OCI-LY1 (cell line): ENCODE data around the gene TRAPPC5.

Experiments used
- H2AFZ ChIP-seq: fragments of 200-600 bp; sonication (generic), shearing (Covaris generic); 2 replicates; pipeline ENCODE4 v1.6.0; 2014; ENCODE audit warnings: antibody characterized with exemption, mild to moderate bottlenecking, low read length
- H3F3A ChIP-seq: fragments of 200-600 bp; sonication (generic), shearing (Covaris generic); 2 replicates; pipeline ENCODE4 v1.6.0; 2014; ENCODE audit warnings: mild to moderate bottlenecking, antibody characterized with exemption, low read length, moderate library complexity; ENCODE audit not compliant: insufficient read depth
- H3K27ac ChIP-seq: fragments of 200-600 bp; sonication (generic); 2 replicates; pipeline ENCODE4 v1.5.1; 2014; ENCODE audit warnings: low read length, mixed run types, mild to moderate bottlenecking, low read depth; ENCODE audit not compliant: poor library complexity, severe bottlenecking
- H3K27me3 ChIP-seq: fragments of 200-600 bp; sonication (generic); 2 replicates; pipeline ENCODE4 v1.6.0; 2014; ENCODE audit warnings: antibody characterized with exemption, mild to moderate bottlenecking, low read length, moderate library complexity; ENCODE audit not compliant: insufficient read depth
- H3K36me3 ChIP-seq: fragments of 200-600 bp; sonication (generic); 2 replicates; pipeline ENCODE4 v1.6.1; 2014; ENCODE audit warnings: mild to moderate bottlenecking, antibody characterized with exemption, low read length, moderate library complexity, mixed read lengths; ENCODE audit not compliant: insufficient read depth
- H3K4me1 ChIP-seq: fragments of 200-600 bp; sonication (generic); 2 replicates; pipeline ENCODE4 v1.5.1; 2014; ENCODE audit warnings: mild to moderate bottlenecking, low read length, moderate library complexity; ENCODE audit not compliant: insufficient read depth, severe bottlenecking
- H3K4me2 ChIP-seq: fragments of 200-600 bp; sonication (generic), shearing (Covaris generic); 2 replicates; pipeline ENCODE4 v1.6.1; 2014; ENCODE audit warnings: low read length
- H3K4me3 ChIP-seq: fragments of 200-600 bp; sonication (generic); 2 replicates; pipeline ENCODE4 v1.5.1; 2014; ENCODE audit warnings: low read length, low read depth, mild to moderate bottlenecking, mixed read lengths; ENCODE audit not compliant: poor library complexity, severe bottlenecking
- H3K79me2 ChIP-seq: fragments of 200-600 bp; shearing (Covaris generic); 2 replicates; pipeline ENCODE4 v1.6.1; 2016; ENCODE audit warnings: mixed run types, low read length, mixed read lengths; ENCODE audit not compliant: insufficient read depth
- H3K9ac ChIP-seq: fragments of 200-600 bp; sonication (generic), shearing (Covaris generic); 2 replicates; pipeline ENCODE4 v1.6.1; 2014; ENCODE audit warnings: mild to moderate bottlenecking, low read length, mixed read lengths
- H3K9me2 ChIP-seq: fragments of 200-600 bp; sonication (generic), shearing (Covaris generic); 2 replicates; pipeline ENCODE4 v1.6.1; 2014; ENCODE audit warnings: low read depth, mild to moderate bottlenecking, low read length, mixed read lengths
- H3K9me3 ChIP-seq: fragments of 200-600 bp; shearing (Covaris generic); 2 replicates; pipeline ENCODE4 v1.6.1; 2014; ENCODE audit warnings: low read length, mixed read lengths
- H4K20me1 ChIP-seq: fragments of 200-600 bp; sonication (generic), shearing (Covaris generic); 2 replicates; pipeline ENCODE4 v1.6.0; 2016; ENCODE audit warnings: mild to moderate bottlenecking, low read length; ENCODE audit not compliant: insufficient read depth
- EZH2 ChIP-seq: fragments of 200-600 bp; sonication (generic), shearing (Covaris generic); IDR thresholded peaks from 2 replicates; pipeline ENCODE4 v1.8.0; 2017; ENCODE audit warnings: borderline replicate concordance, mixed run types, mild to moderate bottlenecking, antibody characterized with exemption, low read length, moderate library complexity, mixed read lengths
- TF ChIP-seq, protein P1 (sequence below): fragments of 200-600 bp; sonication (generic), shearing (Covaris generic); IDR thresholded peaks from 2 replicates; pipeline ENCODE4 v1.5.1; 2017; ENCODE audit warnings: mild to moderate bottlenecking, antibody characterized with exemption, low read length, moderate library complexity, mixed read lengths

TRAPPC5 gene

DNA sequence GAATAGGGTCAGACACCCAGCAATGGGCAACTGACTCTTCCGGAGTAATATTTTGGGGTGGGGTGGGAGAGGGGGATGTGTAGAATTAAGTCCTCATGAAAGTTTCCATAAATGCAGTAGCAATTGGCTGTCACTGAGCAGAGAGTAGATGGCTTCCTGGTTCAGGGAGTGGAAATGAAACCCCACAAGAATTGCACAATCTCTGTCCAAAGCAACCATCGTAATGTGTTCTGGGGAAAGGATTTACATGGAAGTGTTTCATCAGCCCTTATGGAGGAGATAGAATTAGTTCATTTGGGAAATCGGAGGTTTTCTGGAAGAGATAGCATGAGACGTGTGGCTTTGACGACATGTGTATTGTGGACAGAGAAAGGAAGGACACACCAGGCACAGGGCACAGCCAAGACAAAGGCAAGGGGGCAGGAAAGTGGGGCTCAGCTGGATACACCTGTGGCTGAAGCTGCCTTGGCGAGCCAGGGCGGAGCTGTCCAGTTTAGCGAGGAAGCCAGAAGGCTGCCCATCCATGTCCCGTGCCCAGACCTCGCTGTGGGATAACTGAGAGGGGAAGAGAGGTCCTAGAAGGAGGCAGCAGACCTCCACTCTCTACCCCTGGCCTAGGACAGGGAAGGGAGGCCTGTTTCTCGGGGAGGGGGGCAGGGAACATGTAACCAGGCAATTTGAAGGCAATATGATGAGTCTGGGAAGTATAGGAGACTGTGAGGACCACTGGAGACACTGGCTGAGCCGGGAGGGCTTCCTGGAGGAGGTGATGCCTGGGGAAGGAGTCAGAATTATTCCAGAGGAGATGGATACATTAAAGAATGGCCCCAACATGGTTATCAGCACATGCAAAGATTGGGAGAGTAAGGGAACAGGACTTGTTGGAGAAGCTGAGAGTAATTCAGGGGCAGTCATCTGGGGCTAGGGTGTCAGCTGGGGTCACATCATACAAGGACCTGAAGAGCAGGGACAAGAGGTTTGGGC is 53.9 kb downstream of the TRAPPC5 start:
- no peak overlapping the region for H3K27ac ChIP-seq
- no peaks in the 10 kb centered on the region for H3F3A ChIP-seq
- H2AFZ ChIP-seq = no peak overlapping the region
- no peaks in the 10 kb centered on the region for H4K20me1 ChIP-seq
- H3K4me2 ChIP-seq = no peak overlapping the region
- no peaks in the 10 kb centered on the region for H3K4me1 ChIP-seq
- H3K4me3 ChIP-seq = no peak overlapping the region
- no peak overlapping the region for H3K9ac ChIP-seq
- H3K36me3 ChIP-seq = no peaks in the 10 kb centered on the region
- 0 out of 2 replicates have a peak, but pooled peaks cover 3% of the 10 kb centered on the region for H3K27me3 ChIP-seq
- no peaks in the 10 kb centered on the region for H3K79me2 ChIP-seq
- no peaks in the 10 kb centered on the region for H3K9me3 ChIP-seq
- no peak for TF ChIP-seq EZH2
- TF ChIP-seq, protein P1, sequence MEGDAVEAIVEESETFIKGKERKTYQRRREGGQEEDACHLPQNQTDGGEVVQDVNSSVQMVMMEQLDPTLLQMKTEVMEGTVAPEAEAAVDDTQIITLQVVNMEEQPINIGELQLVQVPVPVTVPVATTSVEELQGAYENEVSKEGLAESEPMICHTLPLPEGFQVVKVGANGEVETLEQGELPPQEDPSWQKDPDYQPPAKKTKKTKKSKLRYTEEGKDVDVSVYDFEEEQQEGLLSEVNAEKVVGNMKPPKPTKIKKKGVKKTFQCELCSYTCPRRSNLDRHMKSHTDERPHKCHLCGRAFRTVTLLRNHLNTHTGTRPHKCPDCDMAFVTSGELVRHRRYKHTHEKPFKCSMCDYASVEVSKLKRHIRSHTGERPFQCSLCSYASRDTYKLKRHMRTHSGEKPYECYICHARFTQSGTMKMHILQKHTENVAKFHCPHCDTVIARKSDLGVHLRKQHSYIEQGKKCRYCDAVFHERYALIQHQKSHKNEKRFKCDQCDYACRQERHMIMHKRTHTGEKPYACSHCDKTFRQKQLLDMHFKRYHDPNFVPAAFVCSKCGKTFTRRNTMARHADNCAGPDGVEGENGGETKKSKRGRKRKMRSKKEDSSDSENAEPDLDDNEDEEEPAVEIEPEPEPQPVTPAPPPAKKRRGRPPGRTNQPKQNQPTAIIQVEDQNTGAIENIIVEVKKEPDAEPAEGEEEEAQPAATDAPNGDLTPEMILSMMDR = no peak
- no peaks in the 10 kb centered on the region for H3K9me2 ChIP-seq

DNA sequence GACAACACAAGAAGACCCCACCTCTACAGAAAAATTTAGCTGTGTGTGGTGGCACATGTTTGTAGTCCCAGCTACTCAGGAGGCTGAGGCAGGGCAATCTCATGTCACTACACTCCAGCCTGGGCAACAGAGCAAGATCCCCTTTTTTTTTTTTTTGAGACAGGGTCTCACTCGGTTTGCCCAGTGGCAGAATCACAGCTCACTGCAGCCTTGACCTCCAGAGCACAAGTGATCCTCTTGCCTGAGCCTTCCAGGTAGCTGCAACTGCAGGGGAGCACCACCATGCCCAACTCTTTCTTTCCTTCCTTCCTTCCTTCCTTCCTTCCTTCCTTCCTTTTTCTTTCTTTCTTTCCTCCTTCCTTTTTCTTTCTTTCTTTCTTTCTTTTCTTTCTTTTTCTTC is 55.5 kb downstream of the TRAPPC5 start:
- Histone ChIP-seq H3K79me2 (no peaks in the 10 kb centered on the region), H3K27me3 (0 out of 2 replicates have a peak, but pooled peaks cover 8% of the 10 kb centered on the region), H3K4me2 (no peak overlapping the region), H4K20me1 (no peaks in the 10 kb centered on the region), H2AFZ (no peak overlapping the region), H3K36me3 (no peaks in the 10 kb centered on the region), H3F3A (no peaks in the 10 kb centered on the region), H3K27ac (no peak overlapping the region), H3K9ac (no peak overlapping the region), H3K4me1 (no peaks in the 10 kb centered on the region), H3K4me3 (no peak overlapping the region), H3K9me3 (no peaks in the 10 kb centered on the region), H3K9me2 (no peaks in the 10 kb centered on the region)
- TF ChIP-seq, protein P1 = no peak
- TF ChIP-seq EZH2 = no peak

DNA sequence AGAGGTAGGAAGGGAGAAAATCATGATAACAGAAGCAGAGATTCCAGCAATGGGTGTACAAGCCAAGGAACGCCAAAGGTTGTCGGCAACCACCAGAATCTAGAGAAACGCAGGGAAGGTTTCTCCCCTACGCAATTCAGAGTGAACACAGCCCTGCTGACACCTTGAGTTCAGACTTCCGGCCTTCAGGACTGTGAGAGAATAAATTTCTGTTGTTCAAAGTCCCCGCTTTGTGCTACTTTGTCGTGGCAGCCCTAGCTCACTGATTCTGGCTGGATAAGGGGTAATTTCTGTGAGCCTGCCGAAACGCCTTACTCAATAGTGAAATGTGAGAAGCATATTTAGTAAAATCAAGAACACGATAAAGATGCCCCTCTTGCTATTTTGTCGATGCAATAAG is 56.6 kb downstream of the TRAPPC5 start:
- Histone ChIP-seq H3K9me2 (no peaks in the 10 kb centered on the region), H3K4me2 (no peak overlapping the region), H3K9ac (no peak overlapping the region), H4K20me1 (no peaks in the 10 kb centered on the region), H3K4me1 (no peaks in the 10 kb centered on the region), H3K9me3 (no peaks in the 10 kb centered on the region), H3K79me2 (no peaks in the 10 kb centered on the region), H3K36me3 (no peaks in the 10 kb centered on the region), H3K27ac (no peak overlapping the region), H3K27me3 (0 out of 2 replicates have a peak, but pooled peaks cover 5% of the 10 kb centered on the region), H3K4me3 (no peak overlapping the region), H3F3A (no peaks in the 10 kb centered on the region), H2AFZ (no peak overlapping the region)
- no peak for TF ChIP-seq EZH2
- TF ChIP-seq, protein P1 = no peak
